SH-SY5Y (cell line): Measurements from ENCODE around the gene VPS37C.

Experiments used
- GATA2 ChIP-seq: IDR thresholded peaks from 2 replicates; pipeline ENCODE4 v1.6.1; 2011; ENCODE audit warnings: mild to moderate bottlenecking, low read depth, low read length
- GATA3 ChIP-seq: IDR thresholded peaks from 2 replicates; pipeline ENCODE4 v1.6.1; 2011; ENCODE audit warnings: low read depth, mild to moderate bottlenecking, low read length, moderate library complexity

VPS37C gene

DNA sequence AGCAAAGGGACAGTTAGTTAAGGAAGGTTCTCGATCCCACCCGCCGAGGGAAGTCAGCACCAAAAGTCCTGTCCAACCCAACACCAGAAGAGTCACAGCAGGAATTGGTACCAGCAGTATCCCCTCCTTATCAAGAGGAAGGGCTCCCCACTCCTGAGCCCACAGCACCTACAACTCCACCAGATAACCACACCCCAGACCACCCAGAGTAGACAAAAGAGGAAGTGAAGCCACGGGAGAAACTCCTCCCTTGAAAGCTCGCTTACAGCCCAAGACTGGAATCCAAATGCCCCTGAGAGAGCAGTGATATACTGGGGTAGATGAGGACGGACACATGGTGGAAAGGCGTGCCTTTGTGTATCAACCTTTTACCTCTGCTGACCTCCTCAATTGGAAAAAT is 66.2 kb downstream of the VPS37C start:
- TF ChIP-seq GATA2 = no peak
- TF ChIP-seq GATA3 = no peak

DNA sequence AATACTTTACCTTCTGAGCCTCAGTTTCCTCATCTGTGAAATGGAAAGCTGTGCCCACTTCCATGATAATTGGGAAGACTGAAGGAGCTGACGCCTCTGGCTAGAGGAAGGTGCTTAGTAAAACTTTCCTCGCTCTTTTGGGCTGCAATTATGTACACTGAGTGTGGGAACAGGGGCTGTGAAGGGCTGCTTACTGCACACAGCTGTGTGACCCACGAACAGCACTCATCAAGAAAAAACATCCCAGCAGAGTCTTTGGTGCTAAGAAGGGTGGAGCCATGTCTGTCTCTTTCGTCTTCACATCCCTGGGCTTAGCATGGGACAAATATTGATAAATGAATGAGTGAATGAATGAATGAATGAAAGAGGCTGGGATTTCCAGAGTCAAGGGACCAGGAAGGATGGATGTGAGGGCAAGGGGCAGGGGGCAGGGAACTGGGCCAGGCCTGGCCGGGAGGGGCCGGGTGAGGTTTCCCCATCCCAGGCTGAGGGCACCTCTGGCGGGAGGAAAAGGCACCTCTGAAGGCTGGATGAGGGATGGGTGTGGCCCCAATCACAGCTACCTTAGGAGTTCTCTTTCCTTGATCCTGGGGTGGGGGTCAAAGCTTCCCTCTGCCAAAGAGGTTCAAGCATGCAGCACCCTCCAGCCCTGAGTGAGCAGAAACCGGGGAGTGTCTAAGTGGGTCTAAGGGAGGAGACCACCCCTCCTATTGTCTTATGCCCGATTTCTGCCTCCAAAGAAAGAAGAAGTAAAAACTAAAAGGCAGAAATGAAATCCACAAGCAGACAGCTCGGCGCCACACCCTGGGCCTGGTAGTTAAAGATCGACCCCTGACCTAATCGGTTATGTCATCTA is 68.1 kb downstream of the VPS37C start:
- TF ChIP-seq GATA3 (no peak), GATA2 (no peak)

DNA sequence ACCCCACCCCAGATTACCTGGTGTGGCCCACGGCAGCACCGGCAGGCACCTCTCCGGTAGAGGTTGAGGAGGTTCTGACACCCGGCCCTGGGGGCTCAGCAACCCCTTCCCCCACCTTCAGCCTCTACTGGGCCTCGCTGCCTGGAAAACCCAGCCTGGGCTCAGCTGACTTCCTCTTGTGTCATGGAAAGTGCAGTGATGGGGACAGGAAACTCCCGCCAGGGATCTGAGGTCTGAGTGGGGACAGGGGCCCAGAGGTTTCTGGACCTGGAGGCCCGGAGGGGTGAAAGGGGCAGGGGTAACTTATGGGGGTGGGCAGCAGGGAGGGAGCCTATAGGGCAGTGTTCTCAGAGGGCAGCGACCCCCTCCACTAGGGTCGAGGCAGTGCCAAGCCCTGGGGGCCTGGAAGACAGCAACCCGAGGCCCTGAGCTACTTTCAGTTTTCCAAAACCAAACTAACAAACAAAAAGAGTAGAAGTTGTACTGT is 68.9 kb downstream of the VPS37C start:
- TF ChIP-seq GATA2 (no peak), GATA3 (no peak)

DNA sequence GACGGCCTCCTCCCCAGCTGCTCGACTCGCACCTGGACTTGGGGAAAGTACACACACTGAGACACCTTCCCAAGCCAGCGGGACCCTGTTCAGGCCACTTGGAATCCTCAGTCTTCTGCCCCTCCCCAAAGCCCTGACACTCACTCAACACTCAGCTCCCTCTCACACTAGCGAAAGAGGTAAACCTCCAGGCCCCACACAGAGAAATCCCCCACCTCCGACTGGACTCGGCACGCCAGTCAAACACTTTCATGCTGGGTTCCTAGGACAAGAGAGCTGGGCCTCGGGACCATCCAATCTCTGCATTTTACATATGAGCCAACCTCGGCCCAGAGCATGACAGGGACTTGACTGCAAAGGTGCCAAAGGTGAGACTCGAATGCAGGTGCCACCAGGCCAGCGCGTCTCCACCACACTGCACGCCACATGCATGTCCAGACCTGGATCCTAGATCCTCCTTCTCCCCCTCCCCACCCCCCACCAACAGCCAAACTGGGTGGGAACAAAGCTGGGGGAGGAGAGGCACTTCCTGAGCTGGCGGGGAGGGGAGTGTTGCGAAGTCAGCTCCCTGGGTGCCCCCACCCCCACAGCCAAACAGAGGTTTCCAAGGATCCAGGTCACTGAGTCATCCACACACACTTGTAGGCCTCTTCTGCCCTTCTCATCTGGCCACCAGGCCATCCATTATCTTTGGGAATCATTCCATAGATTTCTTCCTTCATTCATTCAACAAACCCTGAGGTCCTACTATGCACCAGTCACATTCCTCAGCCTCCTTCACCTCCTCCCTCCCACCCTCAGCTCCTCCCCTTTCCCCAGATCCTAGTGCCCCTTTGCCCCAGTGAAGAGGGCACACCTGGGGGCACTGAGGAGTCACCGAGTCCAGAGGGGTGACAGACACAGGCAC is 69.6 kb downstream of the VPS37C start:
- no peak for TF ChIP-seq GATA3
- TF ChIP-seq GATA2 = no peak

DNA sequence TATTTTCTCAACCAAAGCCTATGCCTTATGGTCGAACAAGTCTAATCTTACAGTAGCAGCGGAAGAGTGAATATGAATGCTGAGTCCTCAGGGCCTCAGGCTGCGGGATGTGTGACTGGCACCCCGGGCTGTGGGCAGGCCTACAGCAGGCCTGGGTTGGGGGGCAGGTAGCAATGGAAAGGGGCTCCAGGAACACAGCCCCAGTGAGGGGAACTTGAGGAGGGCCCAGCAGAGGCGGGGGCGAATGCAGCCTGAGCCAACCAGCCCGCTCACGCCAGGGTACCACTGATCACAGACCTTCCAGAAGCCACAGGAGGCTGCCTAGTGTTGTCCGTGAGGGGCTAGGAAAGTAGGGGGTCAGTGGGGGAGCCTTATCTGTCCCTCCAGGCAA is 70.2 kb downstream of the VPS37C start:
- no peak for TF ChIP-seq GATA2
- no peak for TF ChIP-seq GATA3

DNA sequence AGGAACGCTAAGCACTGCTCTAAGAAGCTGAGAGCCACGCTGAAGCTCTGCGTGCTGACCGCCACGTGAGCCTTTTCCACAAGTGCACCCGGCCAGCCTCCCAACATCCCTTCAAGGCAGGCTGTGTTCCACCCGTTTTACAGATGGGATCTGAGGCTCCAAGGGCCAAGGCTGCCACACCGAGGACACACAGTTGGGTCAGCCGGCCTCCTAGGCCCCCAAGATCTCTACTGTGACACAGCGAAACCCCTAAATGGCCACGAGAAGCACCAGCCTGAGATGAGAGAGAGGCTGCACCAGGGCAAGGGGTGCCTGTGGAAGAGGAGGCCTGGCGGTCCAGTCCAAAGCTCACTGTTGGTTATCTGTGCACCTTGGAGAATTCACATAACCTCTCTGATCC is 70.7 kb downstream of the VPS37C start:
- TF ChIP-seq GATA2 (no peak), GATA3 (no peak)

DNA sequence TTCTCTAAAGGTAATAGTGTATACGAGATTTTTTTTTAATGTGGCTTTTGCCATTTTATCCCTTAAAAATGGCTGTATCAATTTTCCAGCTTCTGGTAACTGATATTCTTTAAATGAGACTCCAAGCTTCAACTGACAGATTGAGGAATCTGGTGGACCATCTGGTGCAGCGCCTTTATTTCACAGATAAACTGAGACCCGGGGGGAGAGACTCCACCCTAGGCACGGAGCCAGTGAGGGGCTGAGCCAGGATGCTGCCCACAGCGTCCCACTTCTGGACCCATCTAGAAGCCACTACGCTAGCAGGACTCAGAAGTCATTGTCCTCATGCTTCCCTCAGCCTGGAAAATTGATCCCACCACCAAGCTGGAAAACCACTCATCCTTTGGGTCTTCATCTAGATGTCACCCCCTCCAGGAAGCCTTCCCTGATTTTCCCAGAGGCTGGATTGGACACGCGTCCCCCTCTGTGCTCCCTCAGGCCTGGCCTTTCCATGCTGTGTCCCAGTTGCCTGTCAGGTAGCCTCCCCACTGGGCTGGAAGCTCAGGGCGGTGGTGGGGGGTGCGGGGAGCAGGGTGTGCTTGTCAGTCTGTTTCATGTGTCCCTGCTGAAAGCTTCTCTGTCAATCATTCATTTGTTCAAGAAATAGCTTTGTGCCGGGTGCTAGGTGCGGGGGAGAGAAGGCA is 71.3 kb downstream of the VPS37C start:
- TF ChIP-seq GATA2 (no peak), GATA3 (no peak)

DNA sequence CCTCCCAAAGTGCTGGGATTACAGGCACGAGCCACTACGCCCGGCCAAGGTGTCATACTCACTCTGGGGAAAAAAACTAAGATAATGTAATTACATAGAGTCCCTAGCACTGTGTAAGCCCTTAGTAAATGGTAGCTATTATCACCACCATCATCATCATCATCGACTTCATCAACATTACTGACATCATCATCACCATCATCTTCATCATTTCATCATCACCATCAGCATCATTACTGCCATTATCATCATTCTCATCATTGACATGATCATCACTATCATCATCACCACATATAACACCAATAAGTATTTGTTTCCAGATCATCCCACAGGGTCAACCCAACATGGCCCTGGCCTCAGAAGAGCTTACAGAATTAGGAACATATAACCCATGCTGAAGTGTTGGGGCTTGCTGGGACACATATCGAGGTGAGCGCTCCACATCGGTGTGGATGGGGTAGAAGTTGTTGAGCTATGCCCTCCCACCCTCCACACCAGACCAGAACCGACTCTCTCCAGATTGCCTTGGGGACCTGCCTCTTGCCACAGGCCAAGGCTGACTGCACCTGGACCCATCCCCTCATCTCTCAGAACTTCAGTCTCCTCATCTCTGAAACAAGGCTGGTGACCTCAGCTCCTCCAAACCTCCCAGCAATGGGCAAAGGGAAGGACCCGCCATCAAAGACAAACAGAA is 73.7 kb downstream of the VPS37C start:
- TF ChIP-seq GATA3 (no peak), GATA2 (no peak)

DNA sequence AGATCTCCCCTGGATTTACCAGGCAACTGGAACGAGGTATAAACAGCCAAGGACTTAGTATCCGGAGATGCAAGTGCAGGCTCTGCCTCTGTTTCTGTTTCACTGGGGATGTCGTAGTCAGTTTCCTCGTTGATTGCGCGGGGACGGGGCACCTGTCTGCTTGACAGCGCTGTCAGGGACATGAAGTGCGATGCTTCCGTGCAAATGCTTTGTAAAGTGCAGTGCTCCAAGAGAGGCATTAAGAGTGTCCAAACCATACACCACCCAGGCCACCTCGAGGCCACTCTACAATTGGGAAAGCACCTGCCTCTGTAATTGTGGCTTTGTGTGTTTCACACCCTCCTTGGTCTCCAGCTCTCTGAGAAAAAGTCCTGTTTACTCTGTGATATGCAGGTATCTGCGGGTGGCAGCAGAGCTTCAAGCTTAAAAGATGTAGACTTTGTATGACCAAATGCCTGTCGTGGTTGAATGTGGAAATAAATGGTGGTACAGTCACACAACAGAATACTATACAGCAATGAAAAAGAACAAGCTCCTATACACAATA is 77.6 kb downstream of the VPS37C start:
- no peak for TF ChIP-seq GATA3
- no peak for TF ChIP-seq GATA2

DNA sequence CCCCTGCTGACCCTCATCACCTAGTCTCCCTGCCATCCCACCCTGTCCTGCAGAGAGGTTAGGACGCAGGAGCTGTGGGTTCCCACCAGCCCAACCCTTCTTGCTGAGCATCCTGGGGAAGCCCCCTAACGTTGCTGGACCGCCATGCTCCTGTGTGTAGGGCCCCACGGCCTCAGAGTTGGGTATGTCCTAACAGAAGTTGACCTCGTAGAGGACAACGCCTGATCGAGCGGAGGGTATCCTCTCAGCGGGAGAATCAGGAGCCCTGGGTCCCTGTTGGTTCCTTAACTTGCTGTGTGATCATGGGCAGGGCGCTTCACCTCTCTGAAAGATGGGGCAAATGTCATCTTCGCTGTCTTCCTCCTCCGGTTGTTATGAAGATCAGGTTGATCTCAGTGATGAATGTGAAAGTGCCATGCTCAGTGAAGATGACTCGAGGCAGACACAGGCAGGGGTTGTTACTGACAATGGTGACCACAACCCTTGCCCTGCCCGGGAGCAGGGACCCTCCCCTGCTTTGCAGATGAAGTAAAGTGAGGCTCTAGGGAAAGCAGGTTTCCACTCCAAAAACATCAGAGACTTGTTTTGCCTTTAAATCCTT is 78.2 kb downstream of the VPS37C start:
- no peak for TF ChIP-seq GATA2
- no peak for TF ChIP-seq GATA3

DNA sequence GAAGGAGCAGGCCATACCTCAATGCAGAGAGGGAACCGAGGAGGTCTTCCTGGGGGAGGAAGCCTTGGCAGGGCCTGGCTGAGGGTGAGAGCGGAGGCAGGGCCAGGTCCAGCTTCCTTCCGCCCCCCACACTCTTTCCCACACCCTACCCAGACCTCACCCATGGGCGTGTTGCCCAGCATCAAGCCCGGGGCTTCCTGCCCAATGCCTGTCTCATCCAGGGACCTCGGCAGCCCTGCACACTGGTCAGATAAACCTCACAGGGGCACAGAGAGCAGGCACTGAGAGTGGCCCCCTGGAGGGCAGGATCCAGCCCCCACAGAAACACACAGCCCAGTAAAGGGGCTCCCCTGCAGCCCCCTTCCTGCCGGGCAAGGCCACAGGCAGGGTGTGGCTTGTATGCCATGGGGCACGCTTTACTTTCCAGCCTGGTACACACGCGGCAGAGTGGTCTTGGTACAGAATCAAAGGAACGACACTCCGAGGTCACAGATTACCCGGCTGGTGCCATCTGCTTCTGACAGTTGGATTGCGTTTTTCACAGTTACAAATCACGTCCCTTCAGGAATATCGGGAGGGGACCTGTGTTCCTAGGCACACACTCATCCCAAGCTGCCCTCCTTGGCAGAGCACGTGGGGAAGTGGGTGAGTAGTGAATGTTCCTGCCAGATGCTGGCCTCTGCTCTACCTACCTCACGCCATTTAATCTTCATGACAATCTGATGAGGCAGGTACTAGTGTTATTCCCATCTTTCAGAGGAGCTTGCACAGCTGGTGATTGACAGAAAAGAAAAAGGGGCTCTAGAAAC is 79.0 kb downstream of the VPS37C start:
- TF ChIP-seq GATA3 = no peak
- no peak for TF ChIP-seq GATA2

DNA sequence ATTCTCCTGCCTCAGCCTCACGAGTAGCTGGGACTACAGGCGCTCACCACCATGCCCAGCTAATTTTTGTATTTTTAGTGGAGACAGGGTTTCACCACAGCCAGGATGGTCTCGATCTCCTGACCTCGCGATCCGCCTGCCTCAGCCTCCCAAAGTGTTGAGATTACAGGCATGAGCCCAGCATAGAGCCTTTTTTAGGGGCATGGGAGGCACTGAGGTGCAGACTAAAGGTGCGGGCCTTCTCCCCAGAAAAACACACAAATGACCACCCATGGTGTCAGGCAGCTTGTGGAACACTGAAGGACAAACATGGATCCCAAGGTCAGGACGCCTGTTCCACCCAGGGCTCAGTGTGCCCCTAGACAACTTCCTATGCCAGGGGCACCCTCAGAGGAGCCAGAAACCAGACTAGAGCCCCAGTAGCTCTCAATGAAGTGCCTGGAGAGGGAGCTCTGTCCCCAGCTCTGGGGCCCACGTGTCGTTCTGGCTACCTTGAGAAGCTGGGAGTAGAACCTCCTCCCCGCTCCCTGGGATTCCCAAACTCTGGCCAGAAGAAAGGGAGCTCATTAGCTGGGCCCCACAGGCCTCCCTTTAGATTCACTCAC is 80.1 kb downstream of the VPS37C start:
- TF ChIP-seq GATA3 (no peak), GATA2 (no peak)
